Mononuclear cell (primary cell): Measurements from ENCODE around the gene EVA1C. TPM values are rescaled to one million over a fixed set of nuclear protein-coding genes. Genes with fewer than 3 reads are reported as not detected.
"Not testable (repeated sequence)": the region's sequence is repeated elsewhere in the genome, so short reads cannot be mapped to it uniquely, and the experiment has no call there.

Experiments
- H3K27me3 ChIP-seq: 2 replicates; pipeline ENCODE4 v1.6.0; 2011; ENCODE audit warnings: low read length, control low read depth; ENCODE audit not compliant: insufficient read depth
- H3K4me1 ChIP-seq: 2 replicates; pipeline ENCODE4 v1.5.1; 2011; ENCODE audit warnings: mild to moderate bottlenecking, low read length, control low read depth; ENCODE audit not compliant: insufficient read depth
- H3K4me3 ChIP-seq: 2 replicates; pipeline ENCODE4 v1.5.1; 2011; ENCODE audit warnings: mild to moderate bottlenecking, low read length, moderate library complexity
- H3K9me3 ChIP-seq: 2 replicates; pipeline ENCODE4 v1.5.1; 2011; ENCODE audit warnings: low read depth, mild to moderate bottlenecking, control low read depth, low read length
- total RNA-seq: library from RNA; depleted of rRNA; stranded (reverse); fragments of >200 nt; gene quantifications from one replicate; pipeline ENCODE4 v1.2.3, GENCODE V29; 2012

EVA1C gene
- total RNA-seq, 1 donor: 4.9 TPM

DNA sequence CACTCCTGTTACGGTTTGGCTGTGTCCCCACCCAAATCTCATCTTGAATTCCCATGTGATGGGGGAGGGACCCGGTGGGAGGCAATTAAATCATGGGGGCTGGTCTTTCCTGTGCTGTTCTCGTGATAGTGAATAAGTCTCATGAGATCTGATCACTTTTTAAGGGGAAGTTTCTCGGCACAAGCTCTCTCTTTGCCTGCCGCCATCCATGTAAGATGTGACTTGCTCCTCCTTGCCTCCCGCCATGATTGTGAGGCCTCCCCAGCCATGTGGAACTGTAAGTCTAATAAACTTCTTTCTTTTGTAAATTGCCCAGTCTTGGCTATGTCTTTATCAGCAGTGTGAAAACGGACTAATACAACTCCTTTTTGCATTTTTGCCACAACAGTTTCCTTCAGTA is 118.3 kb downstream of the EVA1C start:
- not testable (repeated sequence) for H3K4me1 ChIP-seq, H3K4me3 ChIP-seq, H3K27me3 ChIP-seq, H3K9me3 ChIP-seq

- not testable (repeated sequence) for H3K27me3 ChIP-seq, H3K9me3 ChIP-seq, H3K4me3 ChIP-seq, H3K4me1 ChIP-seq
Measured at GRCh38 chr21:32531561-32531960, 119.1 kb downstream of the EVA1C start.

GRCh38 chr21:32532636-32533035 is 120.1 kb downstream of the EVA1C start:
- H3K4me3 ChIP-seq: no peak overlapping the region
- H3K4me1 ChIP-seq: peaks cover 3% of the 10 kb centered on the region
- H3K27me3 ChIP-seq: no peaks in the 10 kb centered on the region
- no peaks in the 10 kb centered on the region for H3K9me3 ChIP-seq

DNA sequence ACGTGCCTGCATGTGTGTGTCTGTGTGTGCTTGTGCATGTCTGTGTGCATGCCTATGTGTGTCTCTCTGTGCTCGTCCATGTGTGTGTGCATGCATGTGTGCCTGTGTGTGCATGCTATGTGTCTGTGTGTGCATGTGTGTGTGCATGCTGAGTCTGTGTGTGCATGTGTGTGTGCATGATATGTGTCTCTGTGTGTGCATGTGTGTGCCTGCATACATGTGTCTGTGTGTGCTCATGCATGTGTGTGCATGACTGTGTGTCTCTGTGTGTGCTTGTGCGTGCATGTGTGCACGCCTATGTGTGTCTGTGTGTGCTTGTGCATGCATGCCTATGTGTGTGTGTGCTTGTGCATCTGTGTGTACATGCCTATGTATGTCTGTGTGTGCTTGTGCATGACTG is 120.5 kb downstream of the EVA1C start:
- Histone ChIP-seq H3K4me1 (peaks cover 3% of the 10 kb centered on the region), H3K4me3 (no peak overlapping the region), H3K9me3 (no peaks in the 10 kb centered on the region), H3K27me3 (no peaks in the 10 kb centered on the region)

- Histone ChIP-seq H3K27me3 (no peaks in the 10 kb centered on the region), H3K4me3 (no peak overlapping the region), H3K4me1 (peaks cover 3% of the 10 kb centered on the region), H3K9me3 (no peaks in the 10 kb centered on the region)
Measured at GRCh38 chr21:32533611-32534010, 121.1 kb downstream of the EVA1C start.

DNA sequence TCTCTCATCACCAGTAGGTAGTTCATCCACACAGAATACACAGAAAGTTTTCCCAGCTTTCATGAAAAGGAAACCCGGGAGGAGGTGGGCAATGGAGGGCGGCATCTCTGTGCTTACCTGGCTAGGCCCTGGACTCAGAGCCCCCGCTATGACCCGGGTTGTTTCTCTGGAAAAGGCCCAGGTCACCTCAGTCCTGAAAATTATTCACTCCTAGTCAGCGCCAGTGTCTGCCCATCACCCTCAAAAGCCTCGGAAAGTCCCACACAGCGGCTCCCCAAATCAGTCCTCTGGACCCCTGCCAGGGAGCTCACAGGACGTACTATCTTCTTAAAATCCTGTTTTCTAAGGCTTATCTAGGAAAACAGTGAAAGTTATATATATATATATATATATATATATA is 121.6 kb downstream of the EVA1C start:
- Histone ChIP-seq H3K4me3 (no peak overlapping the region), H3K9me3 (no peaks in the 10 kb centered on the region), H3K27me3 (no peaks in the 10 kb centered on the region), H3K4me1 (peaks cover 3% of the 10 kb centered on the region)

GRCh38 chr21:32535612-32536011 is 123.1 kb downstream of the EVA1C start:
- peaks cover 3% of the 10 kb centered on the region for H3K4me1 ChIP-seq
- H3K4me3 ChIP-seq: no peak overlapping the region
- H3K9me3 ChIP-seq: no peaks in the 10 kb centered on the region
- no peaks in the 10 kb centered on the region for H3K27me3 ChIP-seq

DNA sequence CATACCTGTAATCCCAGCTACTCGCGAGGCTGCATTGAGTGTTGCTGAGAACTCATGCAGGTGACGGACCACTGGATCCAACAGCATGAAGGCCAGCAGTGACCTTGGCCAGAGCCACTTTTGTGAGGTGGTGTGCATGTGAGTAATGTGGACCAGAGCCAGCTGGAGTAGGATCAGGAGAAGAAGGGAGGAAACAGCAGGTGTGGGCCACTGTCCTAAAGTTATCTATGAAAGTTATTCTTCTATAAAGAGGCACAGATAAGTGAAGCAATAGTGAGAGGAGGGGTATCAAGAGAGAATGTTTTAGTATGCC is 125.0 kb downstream of the EVA1C start:
- no peaks in the 10 kb centered on the region for H3K9me3 ChIP-seq
- H3K27me3 ChIP-seq: no peaks in the 10 kb centered on the region
- H3K4me1 ChIP-seq: peaks cover 3% of the 10 kb centered on the region
- no peak overlapping the region for H3K4me3 ChIP-seq

DNA sequence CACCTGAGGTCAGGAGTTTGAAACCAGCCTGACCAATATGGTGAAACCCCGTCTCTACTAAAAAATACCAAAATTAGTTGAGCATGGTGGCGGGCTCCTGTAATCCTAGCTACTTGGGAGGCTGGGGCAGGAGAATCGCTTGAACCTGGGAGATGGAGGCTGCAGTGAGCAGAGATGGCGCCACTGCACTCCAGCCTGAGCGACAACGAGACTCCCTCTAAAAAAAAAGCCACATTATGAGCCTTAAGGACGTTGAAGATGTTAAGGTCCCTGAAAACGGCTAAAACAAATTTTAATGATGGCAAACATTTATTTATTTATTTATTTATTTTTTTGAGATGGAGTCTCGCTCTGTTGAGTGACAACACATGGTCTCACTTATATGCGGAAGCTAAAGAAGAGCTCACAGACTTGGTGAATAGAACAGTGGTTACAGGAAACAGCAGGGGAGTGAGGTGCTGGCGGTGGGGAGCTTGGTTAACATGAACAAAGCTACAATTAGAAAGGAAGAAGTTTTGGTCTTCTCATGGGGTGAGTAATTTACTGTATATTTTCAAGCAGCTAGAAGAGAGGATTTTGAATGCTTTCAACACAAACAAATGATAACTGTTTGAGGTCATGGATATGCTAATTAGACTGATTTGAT is 125.8 kb downstream of the EVA1C start:
- Histone ChIP-seq H3K4me3 (no peak overlapping the region), H3K27me3 (no peaks in the 10 kb centered on the region), H3K9me3 (no peaks in the 10 kb centered on the region), H3K4me1 (peaks cover 3% of the 10 kb centered on the region)

- Histone ChIP-seq H3K4me1 (peaks cover 3% of the 10 kb centered on the region), H3K4me3 (no peak overlapping the region), H3K27me3 (no peaks in the 10 kb centered on the region), H3K9me3 (no peaks in the 10 kb centered on the region)
Measured at GRCh38 chr21:32539378-32539777, 126.9 kb downstream of the EVA1C start.

DNA sequence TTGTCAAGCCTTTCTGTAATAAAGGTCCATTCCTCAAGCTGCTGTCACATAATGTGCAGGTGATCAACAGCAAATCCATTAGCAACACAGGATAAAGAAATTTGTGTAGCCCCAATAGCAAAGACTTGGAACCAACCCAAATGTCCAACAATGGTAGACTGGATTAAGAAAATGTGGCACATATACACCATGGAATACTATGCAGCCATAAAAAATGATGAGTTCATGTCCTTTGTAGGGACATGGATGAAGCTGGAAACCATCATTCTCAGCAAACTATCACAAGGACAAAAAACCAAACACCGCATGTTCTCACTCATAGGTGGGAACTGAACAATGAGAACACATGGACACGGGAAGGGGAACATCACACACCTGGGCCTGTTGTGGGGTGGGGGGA is 130.6 kb downstream of the EVA1C start:
- H3K4me1 ChIP-seq, H3K27me3 ChIP-seq, H3K9me3 ChIP-seq, H3K4me3 ChIP-seq: not testable (repeated sequence)

DNA sequence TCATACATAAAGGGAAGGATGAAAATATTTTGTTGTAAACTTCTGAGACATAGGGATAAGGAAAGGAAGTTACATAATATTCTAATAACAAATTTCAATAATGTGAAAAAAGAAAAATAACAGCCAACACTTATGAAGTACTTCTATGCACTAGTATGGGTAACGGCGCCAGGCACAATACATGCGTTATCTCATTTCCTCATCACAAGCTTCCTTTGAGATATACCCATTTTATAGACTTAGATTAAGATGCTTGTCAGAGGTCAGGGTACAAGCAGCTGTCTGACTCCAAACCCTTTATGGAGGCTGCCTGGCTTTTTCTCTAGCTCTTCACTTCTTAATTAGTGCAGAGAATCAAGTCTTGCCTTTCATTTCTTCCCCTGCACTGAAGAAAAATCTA is 131.5 kb downstream of the EVA1C start:
- no peaks in the 10 kb centered on the region for H3K9me3 ChIP-seq
- H3K4me3 ChIP-seq: no peak overlapping the region
- no peaks in the 10 kb centered on the region for H3K4me1 ChIP-seq
- no peaks in the 10 kb centered on the region for H3K27me3 ChIP-seq

GRCh38 chr21:32544697-32545096 is 132.2 kb downstream of the EVA1C start:
- no peaks in the 10 kb centered on the region for H3K27me3 ChIP-seq
- H3K4me3 ChIP-seq: no peak overlapping the region
- H3K4me1 ChIP-seq: no peaks in the 10 kb centered on the region
- no peaks in the 10 kb centered on the region for H3K9me3 ChIP-seq

DNA sequence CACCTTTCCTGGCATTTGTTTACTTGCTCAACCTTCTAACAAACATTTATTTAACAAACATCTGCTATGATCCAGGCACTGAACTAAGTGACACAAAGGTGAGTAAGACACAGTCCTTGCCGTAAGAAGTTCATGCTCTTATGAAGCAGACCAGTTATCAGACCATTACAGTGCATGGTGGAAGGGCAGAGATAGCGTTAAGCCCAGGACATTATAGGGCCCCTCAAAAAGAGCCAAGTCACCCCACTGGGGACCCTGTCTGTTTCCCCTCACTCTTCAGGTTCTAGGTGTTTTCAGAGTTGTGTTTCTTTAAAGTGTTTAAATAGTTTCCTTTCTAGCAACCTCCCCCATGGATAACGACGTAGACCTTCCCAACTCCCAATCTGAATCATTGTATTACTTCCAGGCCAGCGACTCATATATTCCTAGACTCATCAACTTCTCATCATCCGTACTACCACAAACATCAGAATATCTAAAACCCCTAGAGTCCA is 133.5 kb downstream of the EVA1C start:
- Histone ChIP-seq H3K9me3 (no peaks in the 10 kb centered on the region), H3K4me1 (no peaks in the 10 kb centered on the region), H3K4me3 (no peak overlapping the region), H3K27me3 (no peaks in the 10 kb centered on the region)

DNA sequence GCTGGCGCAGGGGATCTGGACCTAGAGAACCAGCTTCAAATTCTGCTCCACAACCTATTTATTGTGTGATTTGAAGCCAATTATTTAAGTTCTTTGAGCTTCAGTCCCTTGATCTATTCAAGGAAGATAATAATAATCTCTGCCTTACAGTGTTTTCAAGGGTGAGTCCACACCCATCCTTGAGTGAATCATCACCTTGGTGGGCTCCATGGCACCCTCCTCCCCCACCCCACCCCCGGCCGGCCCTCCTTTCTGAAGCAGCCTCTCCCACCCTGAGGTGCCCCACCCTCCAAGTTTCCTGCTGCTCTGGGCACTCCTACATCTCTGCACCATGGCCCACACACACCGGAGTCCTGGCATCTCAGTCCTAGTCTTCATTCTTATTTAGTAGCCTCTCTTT is 134.5 kb downstream of the EVA1C start:
- Histone ChIP-seq H3K9me3 (no peaks in the 10 kb centered on the region), H3K4me1 (no peaks in the 10 kb centered on the region), H3K27me3 (no peaks in the 10 kb centered on the region), H3K4me3 (no peak overlapping the region)

- Histone ChIP-seq H3K9me3 (no peaks in the 10 kb centered on the region), H3K4me1 (no peaks in the 10 kb centered on the region), H3K4me3 (no peak overlapping the region), H3K27me3 (no peaks in the 10 kb centered on the region)
Measured at GRCh38 chr21:32548978-32549377, 136.5 kb downstream of the EVA1C start.
